ENCODE results near the gene MAG. TPM values are rescaled to one million over a fixed set of nuclear protein-coding genes. Genes with fewer than 3 reads are reported as not detected.

MAG gene
- polyA plus RNA-seq, 3 donors: not detected

DNA sequence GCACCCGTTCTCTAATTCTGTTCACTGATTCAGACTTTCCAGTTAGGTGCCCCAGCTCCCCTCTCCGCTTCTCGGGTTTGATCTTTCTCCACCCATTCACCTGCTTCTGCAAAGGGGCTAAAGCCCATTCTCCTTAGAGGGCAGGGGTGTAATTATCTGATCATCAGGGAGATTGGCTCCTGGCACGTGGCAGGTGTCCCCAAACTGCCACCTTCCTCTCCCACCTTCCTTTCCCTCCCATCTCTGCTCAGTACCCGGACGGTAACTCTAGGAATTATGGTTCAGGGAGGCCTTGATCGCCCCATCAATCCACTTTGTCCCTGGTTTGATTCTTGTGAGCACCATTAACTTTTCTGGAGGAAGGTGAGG lies 56.0 kb downstream of the MAG start:
- peak overlapping the region; percentile 63 to 86 for H3K27ac ChIP-seq (ENCODE audit: low read depth in 1 of 2, low read length in 2 of 2)
- peaks cover 0 to 2% (median 0%) of the 10 kb centered on the region in 7 donors for H3K9me3 Mint-ChIP-seq

GRCh38 chr19:35348911-35349611 lies 57.1 kb downstream of the MAG start:
- Histone ChIP-seq H3K4me3 (replicated peaks in 1 of 3; ENCODE audit: low read depth in 2 of 3, low read length in 3 of 3) (no peak overlapping the region), H3K4me1 (ENCODE audit: control insufficient read depth in 1 of 2, insufficient read depth in 2 of 2, low read length in 2 of 2) (peaks cover 44 to 54% of the 10 kb centered on the region in 2 donors), H3K9me3 (replicated peaks in 1 of 2; ENCODE audit: control insufficient read depth in 1 of 2, insufficient read depth in 1 of 2, low read length in 2 of 2) (no peaks in the 10 kb centered on the region), H3K27ac (ENCODE audit: low read depth in 1 of 2, low read length in 2 of 2) (no peak overlapping the region), H3K79me2 (ENCODE audit: insufficient read depth, low read length) (no peaks in the 10 kb centered on the region), H2AFZ (ENCODE audit: insufficient read depth, low read depth, low read length, poor library complexity, severe bottlenecking) (no peak overlapping the region), H4K20me1 (ENCODE audit: insufficient read depth, low read length) (no peaks in the 10 kb centered on the region), H3K27me3 (ENCODE audit: control insufficient read depth in 2 of 2, insufficient read depth in 2 of 2, low read length in 2 of 2) (no peaks in the 10 kb centered on the region), H3K4me2 (replicated peaks; ENCODE audit: extremely low read depth, low read length, poor library complexity, severe bottlenecking) (no peak overlapping the region), H3K36me3 (replicated peaks in 1 of 2; ENCODE audit: control insufficient read depth in 1 of 2, insufficient read depth in 2 of 2, low read length in 2 of 2) (no peaks in the 10 kb centered on the region), H3K9ac (ENCODE audit: insufficient read depth, low read length, poor library complexity, severe bottlenecking) (no peak overlapping the region)
- no peak overlapping the region for H3K4me3 Mint-ChIP-seq
- H3K27ac Mint-ChIP-seq: peak overlapping the region in 3 of 7 donors; percentile 43 to 48 (median 43)
- intact Hi-C loops (cut with micrococcal nuclease): loop anchor here in 1 of 2 donors (10.0 kb wide), 1 partner anchor 154 kb away; no protein-coding TSS in a partner anchor
- peaks cover 1 to 18% (median 9%) of the 10 kb centered on the region in 3 donors for H3K27me3 Mint-ChIP-seq (ENCODE audit: low read depth in 3 of 3)
- peaks cover 47% of the 10 kb centered on the region for H3K4me1 Mint-ChIP-seq
- peaks cover 4 to 5% of the 10 kb centered on the region in 2 donors for H3K36me3 Mint-ChIP-seq
- no peak for DNase-seq
- WGBS (ENCODE audit: insufficient coverage): 90% methylated on average over 12 of the region's 18 CpGs
- H3K9me3 Mint-ChIP-seq: peaks cover 0 to 2% (median 0%) of the 10 kb centered on the region in 7 donors
- no peak for TF ChIP-seq CTCF (IDR thresholded peaks at IDR 0.05)

More for the DNA sequence above, 56.0 kb downstream of the MAG start:
- TF ChIP-seq CTCF (IDR thresholded peaks at IDR 0.05): no peak
- H3K4me3 ChIP-seq (replicated peaks in 1 of 3; ENCODE audit: low read depth in 2 of 3, low read length in 3 of 3): no peak overlapping the region
- Mint-ChIP-seq H3K4me1 (peaks cover 41% of the 10 kb centered on the region), H3K36me3 (peaks cover 4 to 5% of the 10 kb centered on the region in 2 donors), H3K27ac (peak overlapping the region; percentile 88 to 98 (median 95)), H3K4me3 (peak overlapping the region in 1 of 2 donors; percentile 82), H3K27me3 (ENCODE audit: low read depth in 3 of 3) (peaks cover 1 to 23% (median 9%) of the 10 kb centered on the region in 3 donors)
- no peaks in the 10 kb centered on the region for H4K20me1 ChIP-seq (ENCODE audit: insufficient read depth, low read length)
- H3K4me2 ChIP-seq (replicated peaks; ENCODE audit: extremely low read depth, low read length, poor library complexity, severe bottlenecking): peak overlapping the region; percentile 61
- H3K9ac ChIP-seq (ENCODE audit: insufficient read depth, low read length, poor library complexity, severe bottlenecking): no peak overlapping the region
- 63% methylated on average over 4 of the region's 7 CpGs for WGBS (ENCODE audit: insufficient coverage)
- H3K36me3 ChIP-seq (replicated peaks in 1 of 2; ENCODE audit: control insufficient read depth in 1 of 2, insufficient read depth in 2 of 2, low read length in 2 of 2): no peaks in the 10 kb centered on the region
- no peak for DNase-seq
- H2AFZ ChIP-seq (ENCODE audit: insufficient read depth, low read depth, low read length, poor library complexity, severe bottlenecking): no peak overlapping the region
- H3K9me3 ChIP-seq (replicated peaks in 1 of 2; ENCODE audit: control insufficient read depth in 1 of 2, insufficient read depth in 1 of 2, low read length in 2 of 2): no peaks in the 10 kb centered on the region
- no peaks in the 10 kb centered on the region for H3K27me3 ChIP-seq (ENCODE audit: control insufficient read depth in 2 of 2, insufficient read depth in 2 of 2, low read length in 2 of 2)
- intact Hi-C loops (cut with micrococcal nuclease): loop anchor here (2.0 to 10.0 kb wide), 2 partner anchors 19 to 153 kb away; partner anchors contain the start of gene CD22 (in 1 of the 2)
- peaks cover 34 to 43% of the 10 kb centered on the region in 2 donors for H3K4me1 ChIP-seq (ENCODE audit: control insufficient read depth in 1 of 2, insufficient read depth in 2 of 2, low read length in 2 of 2)
- H3K79me2 ChIP-seq (ENCODE audit: insufficient read depth, low read length): no peaks in the 10 kb centered on the region

Data from CD14-positive monocyte (primary cell).